Vagina (tissue), 2 donors: ENCODE data around the gene CORO2B. TPM values are rescaled to one million over a fixed set of nuclear protein-coding genes. Genes with fewer than 3 reads are reported as not detected.
A peak's percentile ranks its signal among the peaks of the same experiment; 100 is the strongest.

Experiments
- DNase-seq, 2 donors: peaks; one replicate each; pipeline ENCODE4 v3.0.0-alpha.2; 2017; ENCODE audit errors: extremely low spot score in 2 of 2
- H3K27ac ChIP-seq: fragments of 200-600 bp; sonication (generic); one replicate; pipeline ENCODE4 v1.5.1; 2019
- H3K27me3 ChIP-seq: fragments of 200-600 bp; sonication (generic); one replicate; pipeline ENCODE4 v1.5.1; 2019
- H3K36me3 ChIP-seq, 2 donors: fragments of 200-600 bp; sonication (generic); one replicate each; pipeline ENCODE4 v1.5.1; 2017 to 2019
- H3K4me1 ChIP-seq: fragments of 200-600 bp; sonication (generic); one replicate; pipeline ENCODE4 v1.5.1; 2019
- H3K4me3 ChIP-seq, 2 donors: fragments of 200-600 bp; sonication (generic); 1 replicate in 1 of 2; 2 replicates in 1 of 2; pipeline ENCODE4 v1.5.1; 2016 to 2019
- H3K9me3 ChIP-seq: fragments of 200-600 bp; sonication (generic); one replicate; pipeline ENCODE4 v1.5.1; 2019
- CTCF ChIP-seq, 3 experiments: fragments of 450-650 bp in 2 of 3; fragments of 200-600 bp in 1 of 3; sonication (generic) in 1 of 3; IDR thresholded peaks; one replicate each; pipeline ENCODE4 v1.5.1; 2017 to 2019; ENCODE audit warnings: antibody characterized with exemption in 3 of 3, mild to moderate bottlenecking in 2 of 3, moderate library complexity in 2 of 3
- POLR2A ChIP-seq, 2 donors: fragments of 450-650 bp; IDR thresholded peaks; one replicate each; pipeline ENCODE4 v1.6.1; 2017; ENCODE audit warnings: antibody characterized with exemption in 2 of 2, mild to moderate bottlenecking in 2 of 2, moderate library complexity in 2 of 2
- POLR2AphosphoS5 ChIP-seq, 2 donors: sonication (generic); formaldehyde crosslinking; IDR thresholded peaks; one replicate each; pipeline ENCODE4 v1.9.0; 2017; ENCODE audit warnings: antibody characterized with exemption in 2 of 2, mild to moderate bottlenecking in 2 of 2, low read depth in 1 of 2; ENCODE audit not compliant: insufficient read depth in 1 of 2
- intact Hi-C: fragments of 100-400 bp; cut with DNase I; formaldehyde crosslinking; loops from one replicate; pipeline ENCODE4 v1.15.1; 2023
- total RNA-seq: library from RNA; depleted of rRNA; stranded (reverse); fragments of >200 nt; gene quantifications from one replicate; pipeline ENCODE4 v1.2.3, GENCODE V29; 2016

CORO2B gene
- total RNA-seq, 1 donor from 2014 or later = 4.7 TPM

DNA sequence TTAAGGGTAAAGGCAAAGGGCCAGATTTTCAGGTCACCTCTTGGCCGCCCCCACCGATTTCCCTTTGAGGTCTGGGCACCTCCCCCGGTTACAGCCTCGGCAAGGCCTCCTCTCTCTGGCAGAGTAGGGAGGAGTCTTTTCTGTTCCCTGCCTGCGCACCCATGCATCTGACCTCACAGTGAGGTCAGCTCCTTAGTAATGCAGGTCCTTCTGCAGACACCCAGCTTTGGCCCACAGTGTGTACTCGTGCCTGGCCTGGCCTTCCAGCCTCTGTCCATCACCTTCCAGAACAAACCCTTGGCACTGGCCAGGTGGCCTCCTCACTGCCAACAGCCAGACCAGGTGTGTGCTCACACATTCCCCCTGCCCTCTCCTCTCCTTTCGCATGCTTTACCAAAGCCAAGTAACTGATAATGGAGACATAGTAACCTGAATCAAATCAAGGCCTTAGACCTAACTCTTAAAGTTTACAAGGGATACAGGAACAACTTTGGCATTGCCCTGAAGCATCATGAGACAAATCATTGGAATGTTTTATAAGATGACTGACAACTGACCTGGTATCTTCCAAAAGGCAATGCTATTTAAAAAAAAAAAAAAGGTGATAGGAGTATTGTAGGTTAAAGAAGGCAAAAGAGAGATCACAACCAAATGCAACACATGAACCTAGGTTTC lies 61.3 kb downstream of the CORO2B start:
- Histone ChIP-seq H3K4me1 (peaks cover 68% of the 10 kb centered on the region), H3K4me3 (no peak overlapping the region), H3K9me3 (no peaks in the 10 kb centered on the region), H3K27me3 (no peaks in the 10 kb centered on the region), H3K36me3 (no peaks in the 10 kb centered on the region), H3K27ac (peak overlapping the region; percentile 49)
- TF ChIP-seq POLR2A (IDR thresholded peaks at IDR 0.05) (no peak), POLR2AphosphoS5 (IDR thresholded peaks at IDR 0.05; ENCODE audit: insufficient read depth in 1 of 2, low read depth in 1 of 2) (no peak), CTCF (IDR thresholded peaks at IDR 0.05) (no peak)
- no peak for DNase-seq
- intact Hi-C loops = loop anchor here (5.0 kb wide), 1 partner anchor 58 kb away; no protein-coding TSS in a partner anchor

DNA sequence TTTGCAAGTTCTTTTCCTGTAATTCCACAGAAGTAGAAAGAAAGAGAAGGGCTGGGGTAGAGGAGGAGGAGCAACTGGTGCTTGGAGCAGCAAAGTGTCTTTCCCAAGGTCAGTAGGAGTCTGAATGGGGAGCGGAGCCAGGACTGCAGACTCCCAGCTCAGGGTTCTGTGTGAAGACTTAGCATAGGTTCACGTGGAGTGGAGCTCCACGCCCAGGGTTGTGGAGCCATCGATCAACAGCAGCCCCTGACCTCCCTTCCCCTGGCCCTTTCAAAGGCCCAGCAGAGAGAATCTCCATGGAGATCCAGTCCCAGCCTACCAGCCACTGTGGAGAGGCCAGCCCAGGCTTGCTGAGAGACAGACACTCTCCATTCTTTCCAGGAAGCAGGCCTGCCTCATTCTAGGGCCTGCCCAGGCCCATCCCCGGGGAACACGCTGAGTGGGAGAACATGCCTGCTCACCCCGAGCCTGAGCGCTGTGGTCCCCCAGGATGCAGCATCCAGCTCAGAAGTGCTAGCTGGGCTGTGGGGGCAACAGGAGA lies 62.1 kb downstream of the CORO2B start:
- no peak overlapping the region for H3K4me3 ChIP-seq
- peak overlapping the region; percentile 49 for H3K27ac ChIP-seq
- peaks cover 60% of the 10 kb centered on the region for H3K4me1 ChIP-seq
- no peak for DNase-seq
- H3K27me3 ChIP-seq = no peaks in the 10 kb centered on the region
- H3K9me3 ChIP-seq = no peaks in the 10 kb centered on the region
- intact Hi-C loops = no loop called here
- TF ChIP-seq POLR2AphosphoS5 (IDR thresholded peaks at IDR 0.05; ENCODE audit: insufficient read depth in 1 of 2, low read depth in 1 of 2) (peak in 1 of 2 donors; percentile 55), POLR2A (IDR thresholded peaks at IDR 0.05) (no peak)
- H3K36me3 ChIP-seq = no peaks in the 10 kb centered on the region

DNA sequence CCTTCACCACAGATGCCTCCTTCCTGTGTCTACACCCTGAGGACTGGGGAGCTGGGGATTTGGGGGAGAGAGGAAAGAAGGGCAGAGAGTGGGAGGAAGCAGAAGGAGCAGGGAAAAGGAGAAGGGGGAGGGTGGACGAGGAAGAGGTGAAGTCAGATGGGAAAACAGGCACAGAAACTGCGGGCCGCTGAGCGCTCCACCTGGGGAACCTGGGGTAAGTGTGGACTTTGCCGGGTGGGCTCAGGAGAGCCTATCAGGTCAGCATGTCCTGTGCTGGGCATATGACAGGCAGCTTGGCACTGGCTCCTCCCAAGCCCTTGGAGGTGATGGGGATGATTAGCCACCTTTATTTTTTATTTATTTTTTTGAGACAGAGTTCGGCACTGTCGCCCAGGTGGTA lies 62.6 kb downstream of the CORO2B start:
- no peaks in the 10 kb centered on the region for H3K9me3 ChIP-seq
- no peak overlapping the region for H3K4me3 ChIP-seq
- TF ChIP-seq CTCF (IDR thresholded peaks at IDR 0.05) (no peak), POLR2A (IDR thresholded peaks at IDR 0.05) (no peak), POLR2AphosphoS5 (IDR thresholded peaks at IDR 0.05; ENCODE audit: insufficient read depth in 1 of 2, low read depth in 1 of 2) (no peak)
- no peaks in the 10 kb centered on the region for H3K27me3 ChIP-seq
- intact Hi-C loops = no loop called here
- H3K36me3 ChIP-seq = no peaks in the 10 kb centered on the region
- peak overlapping the region; percentile 49 for H3K27ac ChIP-seq
- peaks cover 55% of the 10 kb centered on the region for H3K4me1 ChIP-seq
- DNase-seq = no peak

DNA sequence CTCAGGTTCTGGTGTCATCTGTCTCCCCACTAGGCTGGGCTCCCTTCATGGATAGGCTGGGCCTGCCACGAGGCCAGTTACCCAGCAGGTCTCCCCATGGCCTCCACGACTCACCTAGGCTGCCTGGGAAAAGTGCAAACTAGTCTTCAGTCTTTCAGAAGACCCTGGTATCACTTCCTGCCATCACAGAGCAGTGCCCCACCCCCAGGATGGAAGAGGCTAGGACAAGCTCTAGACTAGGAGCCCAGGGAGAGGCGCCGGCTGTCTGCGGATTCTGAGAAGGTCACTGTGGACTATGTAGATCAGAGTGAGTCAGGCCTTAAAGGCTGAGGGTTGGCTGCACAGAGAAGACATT lies 63.7 kb downstream of the CORO2B start:
- intact Hi-C loops = no loop called here
- no peak for DNase-seq
- Histone ChIP-seq H3K36me3 (no peaks in the 10 kb centered on the region), H3K9me3 (no peaks in the 10 kb centered on the region), H3K27ac (no peak overlapping the region), H3K4me1 (peaks cover 44% of the 10 kb centered on the region), H3K4me3 (no peak overlapping the region), H3K27me3 (no peaks in the 10 kb centered on the region)
- TF ChIP-seq POLR2A (IDR thresholded peaks at IDR 0.05) = no peak
- TF ChIP-seq POLR2AphosphoS5 (IDR thresholded peaks at IDR 0.05; ENCODE audit: insufficient read depth in 1 of 2, low read depth in 1 of 2) = no peak
- no peak for TF ChIP-seq CTCF (IDR thresholded peaks at IDR 0.05)

GRCh38 chr15:68643216-68643830 lies 64.5 kb downstream of the CORO2B start:
- Histone ChIP-seq H3K27ac (no peak overlapping the region), H3K36me3 (no peaks in the 10 kb centered on the region), H3K9me3 (no peaks in the 10 kb centered on the region), H3K4me3 (no peak overlapping the region), H3K27me3 (no peaks in the 10 kb centered on the region), H3K4me1 (peaks cover 41% of the 10 kb centered on the region)
- intact Hi-C loops = no loop called here
- TF ChIP-seq CTCF (IDR thresholded peaks at IDR 0.05) (no peak), POLR2AphosphoS5 (IDR thresholded peaks at IDR 0.05; ENCODE audit: insufficient read depth in 1 of 2, low read depth in 1 of 2) (no peak), POLR2A (IDR thresholded peaks at IDR 0.05) (no peak)
- DNase-seq = no peak
